Muscle layer of colon (tissue), 2 donors: ENCODE measurements around the gene COL5A1.

Source experiments
- H3K27ac ChIP-seq: one replicate; pipeline ENCODE4 v1.7.0; 2013; ENCODE audit warnings: low read depth, mild to moderate bottlenecking, low read length, moderate library complexity
- H3K27me3 ChIP-seq, 2 donors: one replicate each; pipeline ENCODE4 v1.7.0; 2013; ENCODE audit warnings: low read length in 2 of 2, mild to moderate bottlenecking in 2 of 2; ENCODE audit not compliant: insufficient read depth in 2 of 2, control insufficient read depth in 1 of 2
- H3K36me3 ChIP-seq: one replicate; pipeline ENCODE4 v1.7.0; 2013; ENCODE audit warnings: mild to moderate bottlenecking, low read length; ENCODE audit not compliant: insufficient read depth
- H3K4me1 ChIP-seq: one replicate; pipeline ENCODE4 v1.7.0; 2013; ENCODE audit warnings: mild to moderate bottlenecking, low read length; ENCODE audit not compliant: insufficient read depth
- H3K4me3 ChIP-seq, 2 donors: one replicate each; pipeline ENCODE4 v1.7.0; 2013; ENCODE audit warnings: low read length in 2 of 2, low read depth in 1 of 2, mild to moderate bottlenecking in 1 of 2, moderate library complexity in 1 of 2
- H3K9ac ChIP-seq: one replicate; pipeline ENCODE4 v1.7.0; 2013; ENCODE audit warnings: low read length
- H3K9me3 ChIP-seq: one replicate; pipeline ENCODE4 v1.7.0; 2013; ENCODE audit warnings: mild to moderate bottlenecking, low read length
- donor health status: abdominal sarcoma.
- donor health status: Adenocarcinoma of cecum.

Gene COL5A1

GRCh38 chr9:134770972-134771971, 129.7 kb downstream of the COL5A1 start:
- Histone ChIP-seq H3K27me3 (no peaks in the 10 kb centered on the region), H3K9ac (no peak overlapping the region), H3K27ac (no peak overlapping the region), H3K36me3 (peaks cover 52% of the 10 kb centered on the region), H3K9me3 (no peaks in the 10 kb centered on the region), H3K4me3 (no peak overlapping the region), H3K4me1 (peaks cover 12% of the 10 kb centered on the region)

DNA sequence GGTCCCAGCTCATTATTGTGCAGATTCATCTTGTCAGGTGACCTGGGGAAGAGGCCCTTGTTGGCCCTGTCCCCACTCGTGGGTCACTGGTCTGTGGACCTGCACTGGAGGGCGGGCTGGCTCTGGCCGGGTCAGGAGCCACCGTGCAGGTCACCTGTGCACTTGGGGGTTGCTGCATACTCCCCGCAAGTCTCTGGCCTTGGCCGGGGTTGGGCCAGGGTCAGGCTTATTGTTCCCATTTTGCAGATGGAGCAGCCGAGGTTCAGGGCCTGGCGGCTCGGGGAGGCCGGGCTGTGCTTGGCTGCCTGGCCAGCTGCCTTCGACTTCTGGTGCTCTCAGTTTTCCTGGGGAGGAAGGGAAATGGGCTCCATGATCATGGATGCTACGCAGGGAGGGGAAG, 130.7 kb downstream of the COL5A1 start:
- Histone ChIP-seq H3K27me3 (no peaks in the 10 kb centered on the region), H3K4me3 (no peak overlapping the region), H3K36me3 (peaks cover 41% of the 10 kb centered on the region), H3K9me3 (no peaks in the 10 kb centered on the region), H3K27ac (no peak overlapping the region), H3K4me1 (peaks cover 14% of the 10 kb centered on the region), H3K9ac (no peak overlapping the region)

DNA sequence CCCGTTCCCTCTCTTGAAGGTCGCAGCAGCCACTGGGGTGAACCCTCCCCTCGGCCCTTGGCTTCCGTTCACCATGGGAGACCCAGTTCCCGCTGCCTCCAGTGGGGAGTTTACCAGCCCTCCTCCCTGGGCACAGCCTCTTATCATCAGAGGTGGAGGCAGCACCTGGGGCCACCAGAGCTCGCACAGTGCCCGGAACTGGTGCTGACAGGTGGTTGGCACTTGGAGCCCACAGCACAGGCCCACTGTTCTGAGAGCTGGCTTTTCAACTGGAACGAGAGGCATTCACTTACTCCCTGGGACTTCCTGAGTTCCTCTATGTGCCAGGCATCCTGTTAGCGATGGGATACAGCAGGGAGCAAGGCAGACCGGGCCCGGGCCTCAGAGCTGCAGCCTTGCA, 132.2 kb downstream of the COL5A1 start:
- peaks cover 34% of the 10 kb centered on the region for H3K36me3 ChIP-seq
- H3K27ac ChIP-seq: no peak overlapping the region
- no peaks in the 10 kb centered on the region for H3K9me3 ChIP-seq
- H3K4me1 ChIP-seq: peaks cover 25% of the 10 kb centered on the region
- no peaks in the 10 kb centered on the region for H3K27me3 ChIP-seq
- H3K4me3 ChIP-seq: no peak overlapping the region
- no peak overlapping the region for H3K9ac ChIP-seq

GRCh38 chr9:134774410-134774809, 132.8 kb downstream of the COL5A1 start:
- H3K9me3 ChIP-seq: no peaks in the 10 kb centered on the region
- H3K27ac ChIP-seq: no peak overlapping the region
- no peak overlapping the region for H3K4me3 ChIP-seq
- H3K9ac ChIP-seq: no peak overlapping the region
- H3K27me3 ChIP-seq: no peaks in the 10 kb centered on the region
- peaks cover 31% of the 10 kb centered on the region for H3K36me3 ChIP-seq
- H3K4me1 ChIP-seq: peaks cover 31% of the 10 kb centered on the region

- Histone ChIP-seq H3K9ac (no peak overlapping the region), H3K9me3 (no peaks in the 10 kb centered on the region), H3K27ac (no peak overlapping the region), H3K4me1 (peaks cover 32% of the 10 kb centered on the region), H3K36me3 (peaks cover 35% of the 10 kb centered on the region), H3K27me3 (no peaks in the 10 kb centered on the region), H3K4me3 (no peak overlapping the region)
Measured at GRCh38 chr9:134775081-134775951, 133.7 kb downstream of the COL5A1 start.

DNA sequence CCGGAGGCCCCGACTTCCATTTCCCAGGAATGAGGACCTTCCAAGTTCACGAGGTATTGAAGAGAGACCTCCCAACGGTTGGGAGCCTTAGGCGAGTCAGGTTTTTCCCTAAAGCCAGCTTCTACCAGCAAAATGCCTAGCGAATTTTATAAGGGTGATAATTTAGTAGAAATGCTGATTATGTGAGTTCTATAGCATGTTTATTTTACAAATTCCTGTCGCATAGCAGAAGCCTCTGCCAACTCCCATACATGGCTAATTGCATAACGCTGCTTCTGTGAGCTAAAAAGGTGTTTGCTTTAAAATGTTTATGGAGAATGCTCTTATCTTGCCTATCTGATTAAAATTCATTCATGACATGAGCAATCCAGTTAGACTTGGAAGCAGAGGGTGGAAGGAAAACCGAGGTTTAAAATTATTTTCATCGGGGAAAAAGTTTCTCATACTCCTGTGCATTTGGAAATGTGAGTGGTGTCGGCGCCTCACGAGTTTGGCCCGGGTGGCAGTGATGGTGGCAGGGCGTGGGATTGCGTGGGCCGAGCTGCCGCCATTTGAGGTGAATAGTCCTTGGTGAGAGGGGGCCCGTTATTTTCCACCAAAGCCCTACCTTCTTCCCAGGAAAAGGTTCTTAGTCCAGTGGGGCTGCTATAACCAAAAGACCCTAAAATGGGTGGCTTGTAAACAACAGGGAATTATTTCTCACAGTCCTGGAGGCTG, 134.6 kb downstream of the COL5A1 start:
- H3K4me1 ChIP-seq: peaks cover 32% of the 10 kb centered on the region
- H3K27me3 ChIP-seq: no peaks in the 10 kb centered on the region
- no peak overlapping the region for H3K27ac ChIP-seq
- no peak overlapping the region for H3K9ac ChIP-seq
- no peak overlapping the region for H3K4me3 ChIP-seq
- H3K9me3 ChIP-seq: no peaks in the 10 kb centered on the region
- peaks cover 44% of the 10 kb centered on the region for H3K36me3 ChIP-seq

DNA sequence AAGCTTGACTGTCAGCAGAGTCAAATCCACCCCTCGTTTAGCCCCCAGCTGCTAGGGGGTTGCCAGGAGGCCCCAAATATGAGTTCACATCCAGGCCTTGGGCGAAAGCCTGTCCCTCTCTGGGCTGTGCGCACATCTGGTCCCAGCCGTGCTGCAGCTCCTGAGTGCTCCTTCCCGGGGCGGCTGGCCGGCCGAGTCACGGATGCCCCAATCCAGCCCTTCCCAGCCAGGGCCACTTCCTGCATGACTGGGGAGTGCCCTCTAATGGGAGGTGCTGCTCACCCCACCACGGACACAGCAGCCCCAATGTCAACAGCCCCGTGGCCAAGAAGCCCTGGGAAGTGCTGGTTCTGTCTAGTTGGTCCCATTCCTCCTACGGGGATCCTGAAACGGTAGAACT, 135.6 kb downstream of the COL5A1 start:
- Histone ChIP-seq H3K9ac (no peak overlapping the region), H3K27me3 (no peaks in the 10 kb centered on the region), H3K4me3 (no peak overlapping the region), H3K4me1 (peaks cover 32% of the 10 kb centered on the region), H3K27ac (no peak overlapping the region), H3K9me3 (no peaks in the 10 kb centered on the region), H3K36me3 (peaks cover 46% of the 10 kb centered on the region)

DNA sequence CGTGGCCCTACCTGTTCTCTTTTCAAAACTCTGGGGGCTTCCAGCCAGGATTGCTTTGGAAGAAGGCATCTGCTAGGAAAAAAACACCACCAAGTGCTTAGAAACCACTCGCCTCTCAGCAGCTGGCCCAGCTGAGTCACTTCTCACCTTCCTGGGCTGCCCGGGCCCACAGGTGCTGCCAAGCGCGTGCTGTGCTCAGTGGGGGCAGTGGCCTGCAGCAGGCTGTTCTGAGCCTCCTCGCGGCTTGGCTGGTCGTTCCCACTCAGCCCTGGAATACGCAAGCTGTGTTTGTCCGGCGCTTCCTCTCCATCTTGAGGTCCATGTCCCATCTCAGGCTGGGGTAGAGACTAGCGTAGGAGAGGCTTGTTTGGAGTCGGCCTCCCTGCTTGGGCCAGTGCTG, 136.6 kb downstream of the COL5A1 start:
- Histone ChIP-seq H3K4me1 (peaks cover 32% of the 10 kb centered on the region), H3K9ac (no peak overlapping the region), H3K4me3 (no peak overlapping the region), H3K27me3 (no peaks in the 10 kb centered on the region), H3K9me3 (no peaks in the 10 kb centered on the region), H3K27ac (no peak overlapping the region), H3K36me3 (peaks cover 51% of the 10 kb centered on the region)

- H3K9me3 ChIP-seq: no peaks in the 10 kb centered on the region
- no peak overlapping the region for H3K27ac ChIP-seq
- H3K36me3 ChIP-seq: peaks cover 43% of the 10 kb centered on the region
- H3K4me1 ChIP-seq: peaks cover 32% of the 10 kb centered on the region
- H3K27me3 ChIP-seq: no peaks in the 10 kb centered on the region
- H3K4me3 ChIP-seq: peak overlapping the region in 1 of 2 donors; percentile 18
- H3K9ac ChIP-seq: no peak overlapping the region
Measured at GRCh38 chr9:134778841-134779411, 137.3 kb downstream of the COL5A1 start.

DNA sequence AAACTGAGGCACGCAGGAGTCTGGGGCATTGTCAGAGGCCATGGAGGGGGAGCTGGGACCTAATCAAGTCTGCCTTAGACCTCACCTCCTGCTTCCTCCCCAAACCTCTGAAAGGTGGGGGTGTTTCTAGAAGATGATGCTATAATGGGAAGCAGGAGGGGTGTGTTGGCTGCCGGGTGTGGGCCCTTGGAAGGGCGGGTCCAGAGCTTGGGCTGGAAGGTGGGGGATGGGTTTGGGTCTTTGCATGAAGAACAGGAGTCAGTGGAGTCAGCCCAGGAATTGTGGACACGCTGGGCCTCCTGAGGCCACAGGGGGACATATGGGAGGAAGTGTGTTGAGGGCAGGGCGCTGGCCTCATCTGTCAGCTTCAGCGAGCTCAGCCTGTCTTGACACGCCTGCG, 138.0 kb downstream of the COL5A1 start:
- no peak overlapping the region for H3K27ac ChIP-seq
- peaks cover 32% of the 10 kb centered on the region for H3K4me1 ChIP-seq
- no peak overlapping the region for H3K4me3 ChIP-seq
- H3K27me3 ChIP-seq: no peaks in the 10 kb centered on the region
- H3K9ac ChIP-seq: no peak overlapping the region
- peaks cover 36% of the 10 kb centered on the region for H3K36me3 ChIP-seq
- no peaks in the 10 kb centered on the region for H3K9me3 ChIP-seq
